HFF-Myc (cell line): ENCODE data around the gene CLDN24.

ENCODE experiments used
- DNase-seq: peaks from one replicate; pipeline ENCODE4 v3.0.0-alpha.2; 2011; ENCODE audit warnings: low read depth; ENCODE audit errors: extremely low read depth
- H3K4me3 ChIP-seq: replicated peaks from 2 replicates; pipeline ENCODE4 v1.5.1; 2011; ENCODE audit warnings: low read depth, mild to moderate bottlenecking, control low read depth, low read length
- CTCF ChIP-seq: IDR thresholded peaks from 2 replicates; pipeline ENCODE4 v1.5.1; 2012; ENCODE audit warnings: mild to moderate bottlenecking, low read depth, low read length, control low read depth; ENCODE audit errors: missing control alignments

The CLDN24 gene

DNA sequence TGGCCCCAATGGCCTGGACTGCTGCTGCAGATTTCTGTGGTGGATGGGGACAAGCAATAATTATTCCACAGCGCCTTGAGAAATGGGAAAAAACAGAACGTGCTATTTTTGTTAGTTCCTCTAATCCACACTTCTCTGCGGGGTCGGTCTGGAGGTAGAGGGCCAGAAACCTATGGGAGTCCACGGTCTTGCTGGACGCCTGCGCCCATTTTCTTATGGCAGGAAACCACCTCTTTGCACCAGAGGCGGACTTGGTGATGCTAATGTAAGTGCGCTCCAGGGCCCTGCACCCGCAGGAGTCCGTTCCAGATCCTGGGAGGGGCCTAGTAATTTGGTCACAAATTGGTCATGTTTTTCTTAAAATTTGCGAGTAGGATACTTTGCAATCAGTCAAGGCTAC, 25.9 kb upstream of the CLDN24 start:
- DNase-seq = no peak
- no peak overlapping the region for H3K4me3 ChIP-seq
- no peak for TF ChIP-seq CTCF

DNA sequence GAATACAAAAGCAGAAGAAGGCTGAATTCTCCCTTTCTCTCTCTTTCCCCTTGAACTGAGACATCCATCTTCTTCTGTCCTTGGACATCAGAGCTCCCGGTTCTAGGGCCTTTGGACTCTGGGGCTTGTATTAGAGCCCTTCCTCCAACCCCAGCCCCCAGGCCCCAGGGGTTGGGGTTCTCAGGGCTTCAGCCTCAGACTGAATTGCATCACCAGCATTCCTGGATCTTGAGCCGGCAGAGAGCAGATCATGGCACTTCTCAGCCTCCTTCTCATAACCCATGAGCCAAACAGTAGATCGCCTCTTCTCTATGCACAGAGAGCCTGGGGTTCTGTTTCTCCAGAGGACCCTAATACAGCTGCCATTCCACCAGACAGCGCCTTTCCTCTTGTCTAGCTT, 25.3 kb upstream of the CLDN24 start:
- H3K4me3 ChIP-seq = no peak overlapping the region
- no peak for TF ChIP-seq CTCF
- DNase-seq = no peak

DNA sequence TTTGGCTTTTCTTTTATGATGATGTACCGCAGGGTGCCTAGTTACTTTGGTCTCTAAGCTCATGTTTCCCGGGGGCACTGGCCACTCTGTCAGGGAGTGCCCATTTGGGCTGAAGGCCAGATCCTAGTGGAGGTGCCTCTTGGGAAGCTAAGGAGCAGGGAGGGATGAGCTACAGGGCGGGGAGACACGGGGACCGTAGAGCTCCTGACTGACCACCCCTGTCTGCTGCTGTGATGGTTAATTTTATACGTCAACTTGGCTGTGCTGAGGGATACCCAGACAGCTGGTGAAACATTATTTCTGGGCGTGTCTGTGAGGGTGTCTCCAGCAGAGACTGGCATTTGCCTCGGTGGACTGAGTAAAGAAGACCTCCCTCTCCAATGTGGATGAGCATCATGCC, 24.9 kb upstream of the CLDN24 start:
- no peak for TF ChIP-seq CTCF
- DNase-seq = no peak
- no peak overlapping the region for H3K4me3 ChIP-seq

GRCh38 chr4:183345261-183345660, 23.0 kb upstream of the CLDN24 start:
- no peak overlapping the region for H3K4me3 ChIP-seq
- TF ChIP-seq CTCF = no peak
- no peak for DNase-seq

- no peak for DNase-seq
- TF ChIP-seq CTCF = no peak
- no peak overlapping the region for H3K4me3 ChIP-seq
Measured at GRCh38 chr4:183344523-183345255, 22.5 kb upstream of the CLDN24 start.

DNA sequence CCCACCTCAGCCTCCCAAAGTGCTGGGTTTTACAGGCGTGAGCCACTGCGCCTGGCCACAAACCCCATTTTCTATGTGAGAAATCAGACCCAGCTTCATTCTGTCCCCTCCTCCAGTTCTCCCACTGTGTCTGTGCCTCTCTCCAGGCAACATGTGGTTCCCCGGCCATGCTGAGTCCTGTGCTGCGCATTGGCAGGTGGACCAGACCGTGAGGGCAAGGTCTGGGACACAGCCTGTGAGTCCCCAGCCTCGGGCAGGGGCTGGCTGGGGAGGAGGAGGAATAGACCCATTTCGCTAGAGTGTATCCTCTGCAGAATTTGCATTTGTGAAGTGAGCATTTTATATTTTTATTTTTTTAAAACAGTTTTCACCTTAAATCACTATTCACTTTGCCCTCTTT, 21.5 kb upstream of the CLDN24 start:
- TF ChIP-seq CTCF = no peak

More for the DNA sequence above, 21.5 kb upstream of the CLDN24 start:
- H3K4me3 ChIP-seq = no peak overlapping the region
- DNase-seq = no peak
